Measurements from ENCODE around the gene MRPL14. TPM values are rescaled to one million over a fixed set of nuclear protein-coding genes. Genes with fewer than 3 reads are reported as not detected.

The MRPL14 gene
- total RNA-seq, 1 donor from 2014 or later, result 61.8 TPM

- intact Hi-C loops (cut with DNase I), result no loop called here
- Histone ChIP-seq H3K9me3 (no peaks in the 10 kb centered on the region), H3K27me3 (no peaks in the 10 kb centered on the region), H3K27ac (no peak overlapping the region), H3K4me3 (no peak overlapping the region), H3K4me1 (no peaks in the 10 kb centered on the region), H3K36me3 (peaks cover 37 to 52% of the 10 kb centered on the region in 2 donors)
- TF ChIP-seq, protein P1, sequence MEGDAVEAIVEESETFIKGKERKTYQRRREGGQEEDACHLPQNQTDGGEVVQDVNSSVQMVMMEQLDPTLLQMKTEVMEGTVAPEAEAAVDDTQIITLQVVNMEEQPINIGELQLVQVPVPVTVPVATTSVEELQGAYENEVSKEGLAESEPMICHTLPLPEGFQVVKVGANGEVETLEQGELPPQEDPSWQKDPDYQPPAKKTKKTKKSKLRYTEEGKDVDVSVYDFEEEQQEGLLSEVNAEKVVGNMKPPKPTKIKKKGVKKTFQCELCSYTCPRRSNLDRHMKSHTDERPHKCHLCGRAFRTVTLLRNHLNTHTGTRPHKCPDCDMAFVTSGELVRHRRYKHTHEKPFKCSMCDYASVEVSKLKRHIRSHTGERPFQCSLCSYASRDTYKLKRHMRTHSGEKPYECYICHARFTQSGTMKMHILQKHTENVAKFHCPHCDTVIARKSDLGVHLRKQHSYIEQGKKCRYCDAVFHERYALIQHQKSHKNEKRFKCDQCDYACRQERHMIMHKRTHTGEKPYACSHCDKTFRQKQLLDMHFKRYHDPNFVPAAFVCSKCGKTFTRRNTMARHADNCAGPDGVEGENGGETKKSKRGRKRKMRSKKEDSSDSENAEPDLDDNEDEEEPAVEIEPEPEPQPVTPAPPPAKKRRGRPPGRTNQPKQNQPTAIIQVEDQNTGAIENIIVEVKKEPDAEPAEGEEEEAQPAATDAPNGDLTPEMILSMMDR (IDR thresholded peaks at IDR 0.05), result no peak
- DNase-seq (ENCODE audit: low spot score in 2 of 2), result no peak
Observed at GRCh38 chr6:44135173-44135758, 8.0 kb upstream of the MRPL14 start.

DNA sequence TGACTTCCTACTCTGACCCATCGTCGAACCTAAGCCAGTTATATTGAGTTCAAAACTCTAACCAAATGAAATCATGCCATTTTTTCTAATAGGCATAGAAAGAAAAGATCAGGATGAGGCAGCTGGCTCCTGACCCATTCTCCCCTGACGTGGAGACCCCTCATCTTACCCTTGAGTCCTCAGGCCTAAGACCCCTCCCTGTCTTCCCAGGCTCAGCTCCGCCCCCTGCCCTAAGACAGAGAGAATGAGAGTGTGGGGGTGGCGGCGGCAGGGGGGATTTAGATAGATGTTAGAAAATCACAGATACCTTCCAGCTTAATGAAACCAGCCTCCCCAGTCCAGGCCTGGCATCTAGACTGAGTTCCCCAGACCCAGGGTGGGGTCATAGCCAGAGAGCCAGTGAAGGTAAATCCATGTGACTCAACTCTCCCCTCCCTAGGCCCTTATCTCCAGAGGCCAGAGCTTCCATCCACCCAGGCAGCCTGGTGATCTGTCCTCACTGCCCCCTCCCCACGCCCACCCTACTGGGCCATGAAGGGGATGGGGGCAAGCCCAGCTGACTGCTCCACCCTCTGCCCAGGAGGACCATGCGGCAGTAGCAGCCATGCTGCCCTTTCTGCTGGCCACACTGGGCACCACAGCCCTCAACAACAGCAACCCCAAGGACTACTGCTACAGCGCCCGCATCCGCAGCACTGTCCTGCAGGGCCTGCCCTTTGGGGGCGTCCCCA, 6.9 kb upstream of the MRPL14 start:
- no peaks in the 10 kb centered on the region for H3K9me3 ChIP-seq
- no peaks in the 10 kb centered on the region for H3K4me1 ChIP-seq
- intact Hi-C loops (cut with DNase I), result loop anchor here (5.0 kb wide), 1 partner anchor 37 kb away; no protein-coding TSS in a partner anchor
- TF ChIP-seq, protein P1 (IDR thresholded peaks at IDR 0.05), result no peak
- H3K4me3 ChIP-seq, result no peak overlapping the region
- H3K27me3 ChIP-seq, result no peaks in the 10 kb centered on the region
- H3K36me3 ChIP-seq, result peaks cover 27 to 43% of the 10 kb centered on the region in 2 donors
- no peak overlapping the region for H3K27ac ChIP-seq
- no peak for DNase-seq (ENCODE audit: low spot score in 2 of 2)

- Histone ChIP-seq H3K4me3 (no peak overlapping the region), H3K9me3 (no peaks in the 10 kb centered on the region), H3K36me3 (peaks cover 21 to 36% of the 10 kb centered on the region in 2 donors), H3K27me3 (no peaks in the 10 kb centered on the region), H3K4me1 (peaks cover 0 to 5% of the 10 kb centered on the region in 2 donors), H3K27ac (no peak overlapping the region)
- TF ChIP-seq, protein P1 (IDR thresholded peaks at IDR 0.05), result no peak
- DNase-seq (ENCODE audit: low spot score in 2 of 2), result peak in 1 of 2 donors; percentile 70
- intact Hi-C loops (cut with DNase I), result loop anchor here (5.0 kb wide), 1 partner anchor 36 kb away; no protein-coding TSS in a partner anchor
Observed at GRCh38 chr6:44133003-44133931, 6.0 kb upstream of the MRPL14 start.

- DNase-seq (ENCODE audit: low spot score in 2 of 2), result no peak
- H3K27me3 ChIP-seq, result no peaks in the 10 kb centered on the region
- intact Hi-C loops (cut with DNase I), result loop anchor here (5.0 kb wide), 1 partner anchor 35 kb away; no protein-coding TSS in a partner anchor
- H3K9me3 ChIP-seq, result no peaks in the 10 kb centered on the region
- H3K4me3 ChIP-seq, result no peak overlapping the region
- H3K27ac ChIP-seq, result no peak overlapping the region
- H3K4me1 ChIP-seq, result peaks cover 0 to 5% of the 10 kb centered on the region in 2 donors
- H3K36me3 ChIP-seq, result peaks cover 21 to 29% of the 10 kb centered on the region in 2 donors
- TF ChIP-seq, protein P1 (IDR thresholded peaks at IDR 0.05), result no peak
Observed at GRCh38 chr6:44132476-44132875, 5.2 kb upstream of the MRPL14 start.

DNA sequence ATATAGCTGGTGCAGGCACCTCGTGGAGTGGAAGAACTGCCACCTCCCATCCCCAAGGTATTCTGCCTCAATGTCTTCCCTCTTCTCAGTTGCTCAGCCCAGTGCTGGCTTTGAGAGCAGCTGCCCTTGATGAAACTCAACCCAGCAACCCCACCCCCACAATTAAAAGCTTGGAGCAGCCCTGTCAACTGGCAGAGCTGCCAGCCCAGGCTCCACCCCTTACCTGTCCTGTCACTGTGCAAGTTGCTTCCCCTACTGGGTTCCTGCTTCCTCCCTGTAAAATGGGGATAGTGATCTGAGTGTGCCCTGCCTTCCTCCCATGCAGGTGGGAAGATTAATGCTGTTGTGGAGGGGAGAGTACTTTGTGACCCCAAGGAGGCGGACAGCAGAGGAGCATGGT, 4.6 kb upstream of the MRPL14 start:
- peaks cover 0 to 5% of the 10 kb centered on the region in 2 donors for H3K4me1 ChIP-seq
- H3K9me3 ChIP-seq, result no peaks in the 10 kb centered on the region
- H3K36me3 ChIP-seq, result peaks cover 15 to 23% of the 10 kb centered on the region in 2 donors
- H3K27ac ChIP-seq, result no peak overlapping the region
- intact Hi-C loops (cut with DNase I), result loop anchor here (5.0 kb wide), 1 partner anchor 35 kb away; no protein-coding TSS in a partner anchor
- no peak for DNase-seq (ENCODE audit: low spot score in 2 of 2)
- H3K4me3 ChIP-seq, result no peak overlapping the region
- TF ChIP-seq, protein P1 (IDR thresholded peaks at IDR 0.05), result no peak
- no peaks in the 10 kb centered on the region for H3K27me3 ChIP-seq
